ENCODE measurements around the gene ZXDC. TPM values are rescaled to one million over a fixed set of nuclear protein-coding genes. Genes with fewer than 3 reads are reported as not detected.

Gene ZXDC
- total RNA-seq, 1 experiment from 2014 or later, result 33.3 TPM

GRCh38 chr3:126493051-126493450 is 17.4 kb upstream of the ZXDC start:
- no peak overlapping the region for H3K4me3 ChIP-seq (ENCODE audit: low read depth in 2 of 2, low read length in 2 of 2)
- H3K27me3 ChIP-seq (ENCODE audit: control insufficient read depth, insufficient read depth, low read length), result no peaks in the 10 kb centered on the region
- ChIA-PET CTCF (no interaction called here), POLR2A (no interaction called here)
- H3K9me3 ChIP-seq (ENCODE audit: control insufficient read depth, insufficient read depth, low read depth, low read length), result no peaks in the 10 kb centered on the region
- ATAC-seq (no peak), DNase-seq (ENCODE audit: low read depth, low spot score) (no peak)
- no peaks in the 10 kb centered on the region for H3K36me3 ChIP-seq (ENCODE audit: control insufficient read depth, insufficient read depth, low read length)
- H3K4me1 ChIP-seq (ENCODE audit: control insufficient read depth, insufficient read depth, low read length), result no peaks in the 10 kb centered on the region; the same call in 1 of the 2 replicates
- TF ChIP-seq TCF7L2 (IDR thresholded peaks at IDR 0.05; ENCODE audit: low read depth, low read length), result no peak
- intact Hi-C loops (cut with micrococcal nuclease; ENCODE audit: unreplicated experiment), result no loop called here
- in situ Hi-C loops (cut with HindIII; ENCODE audit: low pct_unique_long_range_greater_than_20kb, low sequenced_read_pairs), result no loop called here
- no TSS peak for BruUV-seq (replicated peaks)
- H3K27ac ChIP-seq (ENCODE audit: low read length), result no peak overlapping the region

DNA sequence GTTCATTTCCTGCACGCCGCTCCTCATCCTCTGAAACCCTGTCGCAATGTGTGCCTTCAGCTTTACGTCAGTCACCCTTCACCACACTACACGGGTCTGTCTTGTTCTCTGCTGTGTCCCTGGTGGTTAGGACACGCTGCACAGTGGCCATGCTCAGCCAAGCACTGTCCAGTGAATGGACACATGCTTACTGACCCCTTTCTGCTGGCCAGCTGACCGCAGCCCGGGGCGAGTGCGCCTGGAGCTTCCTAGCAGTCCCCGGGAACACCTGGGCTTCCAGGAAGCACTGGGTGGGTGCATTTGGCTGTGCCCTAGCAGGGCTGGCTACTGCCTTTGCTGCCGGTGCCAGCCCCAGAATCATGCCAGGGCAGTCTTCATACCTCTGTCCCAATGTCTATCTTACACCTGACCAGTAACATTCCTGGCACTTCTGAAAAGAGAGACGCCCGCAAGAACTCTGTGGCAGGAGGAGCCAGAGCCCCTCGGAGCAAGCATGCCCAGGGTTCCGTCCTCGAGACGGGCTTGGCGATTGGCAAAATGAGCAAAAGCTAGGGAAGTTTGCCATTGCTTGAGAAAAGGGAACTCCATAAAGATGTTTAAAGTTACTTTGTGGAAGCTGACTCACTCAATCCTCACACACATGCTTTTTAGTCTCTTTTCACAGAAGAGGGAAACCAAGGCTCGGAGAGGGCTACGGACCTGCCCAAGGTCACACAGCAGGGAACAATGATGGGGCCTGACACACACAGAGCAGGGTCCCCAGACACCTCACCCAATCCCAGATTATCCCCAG is 15.7 kb upstream of the ZXDC start:
- Histone ChIP-seq H3K27me3 (ENCODE audit: control insufficient read depth, insufficient read depth, low read length) (no peaks in the 10 kb centered on the region), H3K9me3 (ENCODE audit: control insufficient read depth, insufficient read depth, low read depth, low read length) (no peaks in the 10 kb centered on the region), H3K36me3 (ENCODE audit: control insufficient read depth, insufficient read depth, low read length) (no peaks in the 10 kb centered on the region), H3K27ac (ENCODE audit: low read length) (no peak overlapping the region), H3K4me1 (ENCODE audit: control insufficient read depth, insufficient read depth, low read length) (peaks cover 3% of the 10 kb centered on the region; the same call in 1 of the 2 replicates), H3K4me3 (ENCODE audit: low read depth in 2 of 2, low read length in 2 of 2) (no peak overlapping the region)
- DNase-seq (ENCODE audit: low read depth, low spot score) (no peak), ATAC-seq (no peak)
- no peak for TF ChIP-seq POLR2AphosphoS5 (IDR thresholded peaks at IDR 0.05; ENCODE audit: low read depth, low read length)
- no peak for TF ChIP-seq REST (IDR thresholded peaks at IDR 0.05; ENCODE audit: insufficient read depth in 1 of 2, low read depth in 2 of 2, low read length in 1 of 2)
- TF ChIP-seq SIN3A (IDR thresholded peaks at IDR 0.05; ENCODE audit: borderline replicate concordance, insufficient read depth, low read depth, low read length), result no peak
- in situ Hi-C loops (cut with HindIII; ENCODE audit: low pct_unique_long_range_greater_than_20kb, low sequenced_read_pairs), result no loop called here
- ChIA-PET POLR2A (interaction anchor here (0.7 kb wide), 1 partner anchor 1155 kb away, joined by 7 read pairs; no protein-coding TSS in a partner anchor), CTCF (no interaction called here)
- intact Hi-C loops (cut with micrococcal nuclease; ENCODE audit: unreplicated experiment), result no loop called here
- BruUV-seq (replicated peaks), result no TSS peak

DNA sequence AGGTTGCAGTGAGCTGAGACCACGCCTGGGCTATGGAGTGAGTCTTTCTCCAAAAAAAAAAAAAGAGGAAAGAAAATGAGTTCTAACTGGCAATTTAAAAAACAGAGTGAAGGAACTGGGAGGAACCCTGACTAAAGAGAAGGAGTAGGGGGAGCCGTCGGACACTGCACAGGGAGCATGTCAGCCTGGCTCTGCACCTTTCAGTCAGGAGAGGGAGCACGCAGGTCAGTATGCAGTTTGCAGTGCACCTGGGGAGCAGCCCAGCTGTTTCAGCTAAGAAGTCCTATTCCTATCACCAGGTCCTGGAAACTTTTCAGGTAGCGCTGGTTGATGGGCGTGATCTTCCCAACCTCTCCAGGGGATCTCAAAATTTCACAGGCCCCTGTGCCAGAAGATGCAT is 14.9 kb upstream of the ZXDC start:
- TF ChIP-seq SIN3A (IDR thresholded peaks at IDR 0.05; ENCODE audit: borderline replicate concordance, insufficient read depth, low read depth, low read length) (no peak), CTCF (IDR thresholded peaks at IDR 0.05) (no peak), REST (IDR thresholded peaks at IDR 0.05; ENCODE audit: insufficient read depth in 1 of 2, low read depth in 2 of 2, low read length in 1 of 2) (no peak), TCF7L2 (IDR thresholded peaks at IDR 0.05; ENCODE audit: low read depth, low read length) (no peak), POLR2AphosphoS5 (IDR thresholded peaks at IDR 0.05; ENCODE audit: low read depth, low read length) (no peak)
- no peak for DNase-seq (ENCODE audit: low read depth, low spot score)
- Histone ChIP-seq H3K9me3 (ENCODE audit: control insufficient read depth, insufficient read depth, low read depth, low read length) (no peaks in the 10 kb centered on the region), H3K4me3 (ENCODE audit: low read depth in 2 of 2, low read length in 2 of 2) (no peak overlapping the region), H3K27me3 (ENCODE audit: control insufficient read depth, insufficient read depth, low read length) (no peaks in the 10 kb centered on the region), H3K36me3 (ENCODE audit: control insufficient read depth, insufficient read depth, low read length) (no peaks in the 10 kb centered on the region), H3K4me1 (ENCODE audit: control insufficient read depth, insufficient read depth, low read length) (peaks cover 3% of the 10 kb centered on the region; the same call in 1 of the 2 replicates), H3K27ac (ENCODE audit: low read length) (no peak overlapping the region)
- no peak for ATAC-seq
- POLR2A ChIA-PET, result no interaction called here
- CTCF ChIA-PET, result no interaction called here
- intact Hi-C loops (cut with micrococcal nuclease; ENCODE audit: unreplicated experiment), result no loop called here
- BruUV-seq (replicated peaks), result no TSS peak
- in situ Hi-C loops (cut with HindIII; ENCODE audit: low pct_unique_long_range_greater_than_20kb, low sequenced_read_pairs), result no loop called here

All from Panc1 (cell line).